Common myeloid progenitor, CD34-positive (primary cell): ENCODE results near the gene KRT2.

Experiments
- CTCF ChIA-PET: fragments of 350-600 bp; sonication (Branson Sonifier 250); formaldehyde crosslinking; loops from one replicate; lab custom pipeline; 2021; ENCODE audit warnings: antibody characterized with exemption; lab: Charles Lee
- POLR2A ChIA-PET: fragments of 350-600 bp; sonication (Branson Sonifier 250); formaldehyde crosslinking; loops from one replicate; lab custom pipeline; 2021; ENCODE audit warnings: antibody characterized with exemption; lab: Charles Lee
- DNase-seq, 3 donors: peaks; one replicate each; pipeline versions ENCODE4 v3.0.0 to v3.0.0-alpha.2; 2013
- H3K27ac ChIP-seq, 2 experiments: 1 replicate in 1 of 2; 2 replicates in 1 of 2; pipeline ENCODE4 v1.7.0; 2013; ENCODE audit warnings: inconsistent platforms in 2 of 2, low read length in 2 of 2, mild to moderate bottlenecking in 2 of 2, low read depth in 1 of 2, moderate library complexity in 1 of 2; ENCODE audit not compliant: severe bottlenecking in 2 of 2, insufficient read depth in 1 of 2, poor library complexity in 1 of 2
- H3K27me3 ChIP-seq, 5 experiments: replicated peaks in 2 of 5; 1 replicate in 3 of 5; 2 replicates in 2 of 5; pipeline versions ENCODE4 v1.6.1 to v1.7.0; 2013; ENCODE audit warnings: low read length in 4 of 5, mild to moderate bottlenecking in 2 of 5, moderate library complexity in 2 of 5, inconsistent platforms in 1 of 5; ENCODE audit not compliant: insufficient read depth in 5 of 5, control insufficient read depth in 4 of 5
- H3K36me3 ChIP-seq, 4 experiments: 1 replicate in 2 of 4; 2 replicates in 2 of 4; pipeline versions ENCODE4 v1.6.1 to v1.7.0; 2013; ENCODE audit warnings: low read length in 3 of 4, control low read depth in 1 of 4, mild to moderate bottlenecking in 1 of 4; ENCODE audit not compliant: control insufficient read depth in 4 of 4, insufficient read depth in 4 of 4
- H3K4me1 ChIP-seq, 4 experiments: 1 replicate in 3 of 4; 2 replicates in 1 of 4; pipeline versions ENCODE4 v1.6.1 to v1.7.1; 2013; ENCODE audit warnings: low read length in 3 of 4, mild to moderate bottlenecking in 3 of 4, control low read depth in 1 of 4, inconsistent platforms in 1 of 4, moderate library complexity in 1 of 4; ENCODE audit not compliant: control insufficient read depth in 4 of 4, insufficient read depth in 4 of 4; ENCODE audit errors: control extremely low read depth in 1 of 4
- H3K4me3 ChIP-seq, 7 experiments: 1 replicate in 4 of 7; 2 replicates in 3 of 7; pipeline versions ENCODE4 v1.5.1 to v1.7.0; 2013; ENCODE audit warnings: mild to moderate bottlenecking in 7 of 7, low read length in 6 of 7, moderate library complexity in 6 of 7, inconsistent platforms in 2 of 7, low read depth in 2 of 7, control low read depth in 1 of 7; ENCODE audit not compliant: insufficient read depth in 4 of 7, control insufficient read depth in 1 of 7; ENCODE audit errors: extremely low read depth in 1 of 7
- H3K9me3 ChIP-seq, 5 experiments: 1 replicate in 4 of 5; 2 replicates in 1 of 5; pipeline versions ENCODE4 v1.6.1 to v1.7.1; 2013; ENCODE audit warnings: low read length in 4 of 5, mild to moderate bottlenecking in 2 of 5, inconsistent platforms in 1 of 5, low read depth in 1 of 5, moderate library complexity in 1 of 5; ENCODE audit not compliant: control insufficient read depth in 4 of 5, insufficient read depth in 2 of 5; ENCODE audit errors: control extremely low read depth in 1 of 5
- WGBS: methylation state at CpG from one replicate; pipeline ENCODE4 v1.1.5; 2013; ENCODE audit not compliant: insufficient coverage; 5-methylcytosine and 5-hydroxymethylcytosine counted together

The KRT2 gene

DNA sequence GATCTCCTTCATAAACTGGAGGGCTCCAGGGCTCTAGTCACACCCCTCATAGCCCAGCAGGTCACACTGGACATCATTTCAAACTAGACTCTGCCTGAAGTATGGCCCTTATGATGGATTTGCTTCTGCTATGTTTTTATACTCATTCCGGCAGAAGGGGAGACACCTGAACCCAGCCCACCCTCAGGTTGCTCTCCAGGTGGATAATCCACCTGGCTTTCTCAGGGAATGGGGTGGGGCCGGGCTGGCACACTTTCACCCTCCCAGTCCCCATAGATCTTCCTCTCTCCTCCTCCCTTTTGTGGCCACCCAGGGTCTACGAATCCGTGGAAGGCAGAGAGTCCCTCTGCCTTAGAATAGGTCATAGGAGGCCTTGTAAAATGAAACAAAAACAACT is 23.9 kb downstream of the KRT2 start:
- Histone ChIP-seq H3K36me3 (no peaks in the 10 kb centered on the region), H3K9me3 (peaks cover 0 to 2% (median 0%) of the 10 kb centered on the region in 5 experiments), H3K27me3 (no peaks in the 10 kb centered on the region), H3K27ac (no peak overlapping the region), H3K4me3 (no peak overlapping the region), H3K4me1 (peaks cover 15 to 44% (median 43%) of the 10 kb centered on the region in 4 experiments)
- ChIA-PET POLR2A (no interaction called here), CTCF (interaction anchor here (1.3 kb wide), 1 partner anchor 14 kb away, joined by 4 read pairs; no protein-coding TSS in a partner anchor)
- DNase-seq = no peak
- 82% methylated on average over 2 of the region's 4 CpGs for whole genome bisulfite sequencing

GRCh38 chr12:52627395-52628110 is 24.5 kb downstream of the KRT2 start:
- Histone ChIP-seq H3K27ac (no peak overlapping the region), H3K9me3 (peaks cover 0 to 2% (median 0%) of the 10 kb centered on the region in 5 experiments), H3K4me1 (peaks cover 14 to 38% (median 37%) of the 10 kb centered on the region in 4 experiments), H3K4me3 (no peak overlapping the region), H3K36me3 (no peaks in the 10 kb centered on the region), H3K27me3 (no peaks in the 10 kb centered on the region)
- DNase-seq = no peak
- ChIA-PET POLR2A (no interaction called here), CTCF (no interaction called here)
- WGBS = 100% methylated on average over 1 of the region's 2 CpGs

GRCh38 chr12:52622349-52622748 is 29.7 kb downstream of the KRT2 start:
- H3K27ac ChIP-seq = no peak overlapping the region
- POLR2A ChIA-PET = no interaction called here
- H3K9me3 ChIP-seq = peaks cover 0 to 2% (median 0%) of the 10 kb centered on the region in 5 experiments
- H3K27me3 ChIP-seq = no peaks in the 10 kb centered on the region
- no peak overlapping the region for H3K4me3 ChIP-seq
- WGBS = 100% methylated on average over 2 of the region's 5 CpGs
- DNase-seq = no peak
- CTCF ChIA-PET = no interaction called here
- no peaks in the 10 kb centered on the region for H3K4me1 ChIP-seq
- H3K36me3 ChIP-seq = no peaks in the 10 kb centered on the region

GRCh38 chr12:52618866-52619265 is 33.1 kb downstream of the KRT2 start:
- Histone ChIP-seq H3K27me3 (no peaks in the 10 kb centered on the region), H3K27ac (no peak overlapping the region), H3K4me1 (peaks cover 3 to 21% (median 16%) of the 10 kb centered on the region in 4 experiments), H3K4me3 (no peak overlapping the region), H3K9me3 (peaks cover 0 to 2% (median 0%) of the 10 kb centered on the region in 5 experiments), H3K36me3 (no peaks in the 10 kb centered on the region)
- ChIA-PET CTCF (interaction anchor here (1.0 to 1.9 kb wide), 2 partner anchors 9 to 14 kb away, joined by 4 read pairs; no protein-coding TSS in a partner anchor), POLR2A (no interaction called here)
- no peak for DNase-seq
- 100% methylated on average over 2 of the region's 2 CpGs for whole genome bisulfite sequencing

- H3K4me3 ChIP-seq = no peak within 1 kb of the TSS
- DNase-seq = no peak
- no peaks in the 10 kb centered on the region for H3K27me3 ChIP-seq
- H3K36me3 ChIP-seq = no peaks in the 10 kb centered on the region
- ChIA-PET CTCF (interaction anchor here (0.7 kb wide), 1 partner anchor 252 kb away, joined by 3 read pairs; no protein-coding TSS in a partner anchor), POLR2A (no interaction called here)
- no peak within 1 kb of the TSS for H3K27ac ChIP-seq
- WGBS = 98% methylated on average over 14 of the region's 14 CpGs
- H3K4me1 ChIP-seq = peaks cover 3 to 22% (median 16%) of the 10 kb centered on the region in 4 experiments
- peaks cover 0 to 1% (median 0%) of the 10 kb centered on the region in 5 experiments for H3K9me3 ChIP-seq
Measured at GRCh38 chr12:52618216-52618615, 33.8 kb downstream of the KRT2 start, which contains the start of gene KRT73. Gene KRT73, minus strand, starts transcription at chr12:52618559. Its CDS starts 35 bp downstream, at chr12:52618524.

GRCh38 chr12:52617403-52617785 is 34.6 kb downstream of the KRT2 start:
- H3K27me3 ChIP-seq = no peaks in the 10 kb centered on the region
- no peak overlapping the region for H3K4me3 ChIP-seq
- WGBS = 97% methylated on average over 7 of the region's 7 CpGs
- ChIA-PET POLR2A (no interaction called here), CTCF (interaction anchor here (0.7 to 1.3 kb wide), 3 partner anchors 14 to 253 kb away, joined by 3 to 6 read pairs (median 5); no protein-coding TSS in a partner anchor)
- no peak for DNase-seq
- peaks cover 3 to 27% (median 16%) of the 10 kb centered on the region in 4 experiments for H3K4me1 ChIP-seq
- H3K36me3 ChIP-seq = no peaks in the 10 kb centered on the region
- no peak overlapping the region for H3K27ac ChIP-seq
- H3K9me3 ChIP-seq = no peaks in the 10 kb centered on the region
